GM19099 (cell line): Measurements from ENCODE around the gene GRIN2A.

ENCODE experiments used
- POLR2A ChIP-seq: IDR thresholded peaks from 3 replicates; pipeline ENCODE4 v1.6.1; 2011; ENCODE audit warnings: low read depth; ENCODE audit not compliant: insufficient read length; ENCODE audit errors: extremely low read depth

The GRIN2A gene

DNA sequence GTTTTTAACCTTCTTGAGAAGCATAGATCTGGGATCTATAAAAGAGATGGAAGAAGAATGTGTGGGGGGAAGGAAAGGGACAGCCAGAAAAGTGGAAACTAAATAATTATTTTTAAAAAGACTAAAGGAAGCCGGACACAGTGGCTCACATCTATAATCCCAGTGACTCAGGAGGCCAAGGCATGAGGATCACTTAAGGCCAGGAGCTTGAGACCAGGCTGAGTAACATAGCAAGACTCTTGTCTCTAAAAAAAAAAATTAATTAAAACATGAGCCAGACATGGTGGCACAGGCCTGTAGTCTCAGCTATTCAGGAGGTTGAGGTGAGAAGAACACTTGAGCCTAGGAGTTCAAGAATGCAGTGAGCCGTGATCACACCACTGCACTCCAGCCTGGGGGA is 335.1 kb downstream of the GRIN2A start:
- TF ChIP-seq POLR2A = no peak

- TF ChIP-seq POLR2A = no peak
These were observed 335.7 kb downstream of the GRIN2A start for GRCh38 chr16:9846362-9847099.

- TF ChIP-seq POLR2A = no peak
These were observed 336.4 kb downstream of the GRIN2A start for GRCh38 chr16:9845661-9846361.

DNA sequence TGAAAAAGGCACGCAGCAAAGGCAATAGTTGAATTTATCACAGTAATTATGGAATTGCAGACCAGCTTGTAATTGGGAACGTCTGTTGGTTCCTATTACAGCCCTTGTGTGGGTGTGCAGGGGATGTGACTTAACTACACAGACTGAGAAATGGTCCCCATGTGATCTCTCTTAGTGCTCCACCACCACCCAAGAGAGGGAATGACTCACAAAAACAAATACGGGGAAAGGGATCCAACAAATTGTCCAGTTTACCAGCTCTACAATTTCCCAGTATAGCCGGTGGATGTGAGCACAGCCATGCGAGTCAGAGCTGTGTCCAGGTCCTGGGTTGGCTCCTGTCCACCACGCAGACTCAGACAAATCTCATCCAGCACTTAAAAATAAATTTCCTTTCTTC is 337.9 kb downstream of the GRIN2A start:
- TF ChIP-seq POLR2A = no peak

GRCh38 chr16:9843424-9844018 is 338.7 kb downstream of the GRIN2A start:
- no peak for TF ChIP-seq POLR2A

DNA sequence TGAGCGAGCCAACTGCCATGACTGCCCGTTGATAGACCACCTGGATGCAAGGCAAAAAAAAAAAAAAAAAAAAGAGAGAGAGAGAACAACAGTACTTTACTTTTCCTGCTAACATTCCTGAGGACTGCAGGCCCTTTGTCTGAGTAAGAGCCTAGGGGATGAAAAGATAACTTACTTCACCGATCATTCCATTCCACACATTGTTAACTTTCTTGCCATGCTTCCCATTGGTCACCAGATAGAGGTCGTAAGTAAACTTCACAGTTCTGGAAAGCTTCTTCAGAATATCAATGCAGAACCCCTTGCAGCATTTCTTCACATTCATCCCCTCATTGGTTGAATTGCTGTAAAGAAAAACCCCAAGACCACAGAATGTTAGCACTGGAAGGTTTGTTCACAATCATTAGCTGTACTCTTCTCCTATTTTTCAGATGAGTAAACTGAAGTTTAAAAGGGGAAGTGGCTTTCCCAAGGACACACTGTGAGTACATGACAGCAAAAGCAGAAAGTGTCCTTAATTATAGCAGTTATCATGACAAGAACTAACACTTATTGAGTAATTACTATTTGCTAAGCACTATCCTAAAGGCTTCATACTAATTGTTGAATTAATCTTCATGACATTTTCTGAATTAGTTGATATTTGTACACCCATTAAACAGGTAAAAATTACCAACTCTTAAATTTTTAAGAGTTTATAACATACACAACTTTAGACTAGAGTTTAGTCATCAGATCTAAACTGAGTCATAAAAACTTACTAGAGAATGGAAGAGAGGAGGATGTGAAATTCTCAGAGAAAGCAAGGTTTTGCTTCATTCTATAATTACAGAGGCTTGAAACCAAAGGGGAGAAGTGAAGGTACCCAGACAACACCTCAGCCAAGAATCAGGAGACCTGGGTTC is 341.2 kb downstream of the GRIN2A start:
- TF ChIP-seq POLR2A = no peak

DNA sequence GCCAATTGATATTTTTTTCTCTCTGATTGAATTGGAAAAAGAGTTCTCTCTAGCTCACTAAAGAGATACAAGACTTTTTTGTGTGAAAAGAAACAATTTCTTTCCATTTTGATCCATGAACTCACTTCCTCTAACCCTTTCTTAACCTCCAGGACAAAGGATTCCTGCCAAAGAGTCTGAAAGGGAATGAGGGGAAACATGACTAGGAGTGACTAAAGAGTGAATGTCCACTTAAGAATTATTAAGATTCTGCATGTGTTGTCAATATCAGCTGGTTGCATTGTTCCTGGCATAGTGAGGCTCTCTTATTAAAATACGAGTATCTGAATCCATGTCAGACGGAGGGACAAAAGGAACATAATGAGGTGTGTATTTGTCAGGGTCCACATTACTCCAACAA is 344.7 kb downstream of the GRIN2A start:
- no peak for TF ChIP-seq POLR2A

DNA sequence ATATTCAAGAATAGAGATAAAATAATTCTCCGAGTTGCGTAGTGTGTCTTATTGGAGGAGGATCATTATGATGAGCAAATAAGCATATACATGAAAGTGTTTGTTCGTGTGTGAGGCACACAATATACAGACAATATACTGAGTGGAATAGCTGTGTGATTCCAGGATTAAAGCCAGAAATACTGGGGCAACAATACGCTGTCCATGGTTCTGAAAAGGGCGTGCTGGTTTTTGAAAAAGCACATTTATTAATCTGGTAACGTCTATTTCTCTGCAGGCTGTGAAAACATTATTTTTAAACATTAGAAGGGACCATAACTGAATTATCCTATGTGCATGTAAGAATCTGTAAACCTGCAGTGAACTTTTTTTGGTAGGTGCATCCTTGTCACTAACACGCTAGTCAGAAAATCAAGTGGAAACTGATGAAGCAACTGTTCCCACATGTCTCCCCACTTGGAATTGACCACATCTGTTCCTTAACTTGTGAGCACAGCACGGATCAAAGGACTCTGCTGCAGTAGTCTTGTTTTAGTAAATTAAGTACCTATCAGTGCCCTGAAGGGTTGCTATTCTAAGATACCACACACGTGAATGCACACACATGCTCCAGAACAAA is 346.0 kb downstream of the GRIN2A start:
- TF ChIP-seq POLR2A = no peak

GRCh38 chr16:9827062-9827752 is 355.0 kb downstream of the GRIN2A start:
- no peak for TF ChIP-seq POLR2A

GRCh38 chr16:9826656-9827055 is 355.6 kb downstream of the GRIN2A start:
- no peak for TF ChIP-seq POLR2A

GRCh38 chr16:9824200-9825068 is 357.8 kb downstream of the GRIN2A start:
- TF ChIP-seq POLR2A = no peak

- TF ChIP-seq POLR2A = no peak
These were observed 358.7 kb downstream of the GRIN2A start for GRCh38 chr16:9823510-9823909.

DNA sequence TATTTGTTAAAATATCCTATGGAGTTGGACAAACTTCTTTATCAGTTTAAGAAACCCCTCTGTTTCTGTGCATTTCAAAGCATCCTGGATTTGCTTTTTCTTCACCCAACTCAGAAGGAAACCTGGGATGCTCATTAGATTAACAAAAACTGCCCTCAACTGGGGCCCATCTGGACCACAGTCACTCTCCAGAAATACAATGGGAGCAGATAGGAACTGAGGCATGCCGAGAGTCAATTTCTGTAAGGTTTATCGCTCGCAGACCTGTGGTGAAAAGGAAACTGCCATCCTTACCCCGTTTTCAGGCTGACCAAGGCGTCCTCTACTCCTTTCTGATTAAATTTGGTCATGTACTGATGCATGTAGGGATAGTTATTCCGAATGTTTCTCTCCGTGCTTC is 360.3 kb downstream of the GRIN2A start:
- no peak for TF ChIP-seq POLR2A
